SK-N-SH treated with all-trans-retinoic acid at 6 μM for 48 hours (cell line): ENCODE results near the gene RXFP4.

Experiments
- ATAC-seq: fragments of 200-7000 bp; cut with Tn5 transposase; 3 replicates; pipeline ENCODE4 v1.9.1; 2020; ENCODE audit warnings: mild to moderate bottlenecking, moderate library complexity
- ARNTL ChIP-seq: fragments of 450-650 bp; formaldehyde crosslinking; IDR thresholded peaks from 2 replicates; pipeline ENCODE4 v1.5.0; 2020; ENCODE audit warnings: low read depth, mild to moderate bottlenecking, moderate library complexity, borderline replicate concordance
- BACH2 ChIP-seq: fragments of 250-450 bp; sonication (Bioruptor Pico); IDR thresholded peaks from 2 replicates; pipeline ENCODE4 v1.9.0; 2021; ENCODE audit warnings: mild to moderate bottlenecking, borderline replicate concordance
- CREB5 ChIP-seq: fragments of 250-450 bp; sonication (Bioruptor Pico); IDR thresholded peaks from 2 replicates; pipeline ENCODE4 v1.5.1; 2020; ENCODE audit warnings: low read depth, mild to moderate bottlenecking, moderate library complexity
- CSDC2 ChIP-seq: fragments of 250-450 bp; sonication (Bioruptor Pico); IDR thresholded peaks from 2 replicates; pipeline ENCODE4 v1.5.0; 2020; ENCODE audit warnings: mild to moderate bottlenecking, moderate library complexity
- ESRRG ChIP-seq: fragments of 250-450 bp; sonication (Bioruptor Pico); IDR thresholded peaks from 2 replicates; pipeline ENCODE4 v1.6.1; 2021; ENCODE audit warnings: mild to moderate bottlenecking
- GLIS3 ChIP-seq: fragments of 250-450 bp; sonication (Bioruptor Pico); IDR thresholded peaks from 2 replicates; pipeline ENCODE4 v1.5.0; 2020; ENCODE audit warnings: mild to moderate bottlenecking, moderate library complexity
- ISL1 ChIP-seq: fragments of 250-450 bp; sonication (Bioruptor Pico); IDR thresholded peaks from 2 replicates; pipeline ENCODE4 v2.1.2; 2022; ENCODE audit warnings: mild to moderate bottlenecking, moderate library complexity
- OSR1 ChIP-seq: fragments of 250-450 bp; sonication (Bioruptor Pico); IDR thresholded peaks from 2 replicates; pipeline ENCODE4 v1.8.0; 2022; ENCODE audit warnings: moderate library complexity, mild to moderate bottlenecking, inconsistent platforms
- PATZ1 ChIP-seq: fragments of 250-450 bp; sonication (Bioruptor Pico); IDR thresholded peaks from 2 replicates; pipeline ENCODE4 v1.8.0; 2020; ENCODE audit warnings: mild to moderate bottlenecking, moderate library complexity, borderline replicate concordance
- POU6F1 ChIP-seq: fragments of 250-450 bp; sonication (Bioruptor Pico); IDR thresholded peaks from 2 replicates; pipeline ENCODE4 v1.8.0; 2021; ENCODE audit warnings: low read depth, mild to moderate bottlenecking, moderate library complexity, borderline replicate concordance
- PPARA ChIP-seq: fragments of 250-450 bp; sonication (Bioruptor Pico); IDR thresholded peaks from 2 replicates; pipeline ENCODE4 v1.5.0; 2020; ENCODE audit warnings: mild to moderate bottlenecking, borderline replicate concordance
- RARB ChIP-seq: fragments of 250-450 bp; sonication (Bioruptor Pico); IDR thresholded peaks from 2 replicates; pipeline ENCODE4 v1.8.0; 2021; ENCODE audit warnings: mild to moderate bottlenecking, moderate library complexity
- SNAI2 ChIP-seq: fragments of 250-450 bp; sonication (Bioruptor Pico); IDR thresholded peaks from 2 replicates; pipeline ENCODE4 v1.5.0; 2020; ENCODE audit warnings: mild to moderate bottlenecking, moderate library complexity
- TCF4 ChIP-seq: fragments of 250-450 bp; sonication (Bioruptor Pico); IDR thresholded peaks from 2 replicates; pipeline ENCODE4 v1.8.0; 2021; ENCODE audit warnings: mild to moderate bottlenecking, moderate library complexity, borderline replicate concordance
- TOX ChIP-seq: fragments of 250-450 bp; sonication (Bioruptor Pico); IDR thresholded peaks from 2 replicates; pipeline ENCODE4 v1.8.0; 2021; ENCODE audit warnings: mild to moderate bottlenecking, moderate library complexity, borderline replicate concordance
- TSHZ2 ChIP-seq: fragments of 250-450 bp; sonication (Bioruptor Pico); IDR thresholded peaks from 2 replicates; pipeline ENCODE4 v1.5.0; 2020; ENCODE audit warnings: mild to moderate bottlenecking, moderate library complexity
- ZC3H10 ChIP-seq: fragments of 250-450 bp; sonication (Bioruptor Pico); IDR thresholded peaks from 2 replicates; pipeline ENCODE4 v1.5.1; 2021; ENCODE audit warnings: mild to moderate bottlenecking, moderate library complexity
- ZFP3 ChIP-seq: fragments of 250-450 bp; sonication (Bioruptor Pico); IDR thresholded peaks from 2 replicates; pipeline ENCODE4 v1.5.0; 2020; ENCODE audit warnings: mild to moderate bottlenecking, moderate library complexity
- ZFP30 ChIP-seq: fragments of 450-650 bp; formaldehyde crosslinking; IDR thresholded peaks from 2 replicates; pipeline ENCODE4 v1.5.0; 2022; ENCODE audit warnings: mild to moderate bottlenecking, moderate library complexity
- ZNF8 ChIP-seq: fragments of 450-650 bp; formaldehyde crosslinking; IDR thresholded peaks from 2 replicates; pipeline ENCODE4 v1.5.0; 2020; ENCODE audit warnings: mild to moderate bottlenecking, moderate library complexity

The RXFP4 gene

GRCh38 chr1:155934097-155934935, 7.1 kb upstream of the RXFP4 start, which contains the start of gene KHDC4:
TSS of gene KHDC4 (minus strand) at chr1:155934413. CDS start at chr1:155934373, 40 bp downstream.
- peak; percentile 89 for ATAC-seq
- TF ChIP-seq RARB (CRISPR knock-in tag) (no peak), ZC3H10 (CRISPR knock-in tag) (peak; percentile 52; the same call in 1 of the 2 replicates), TSHZ2 (peak; percentile 30; the same call in 1 of the 2 replicates), POU6F1 (CRISPR knock-in tag) (peak; percentile 41; the same call in 1 of the 2 replicates)

GRCh38 chr1:155934936-155935590, 6.4 kb upstream of the RXFP4 start:
- no peak for TF ChIP-seq BACH2 (CRISPR knock-in tag)
- no peak for TF ChIP-seq PPARA (CRISPR knock-in tag)
- no peak for TF ChIP-seq SNAI2 (CRISPR knock-in tag)
- no peak for TF ChIP-seq TOX
- no peak for TF ChIP-seq OSR1
- TF ChIP-seq POU6F1 (CRISPR knock-in tag) = no peak
- TF ChIP-seq ZNF8 (CRISPR knock-in tag) = no peak
- TF ChIP-seq ZFP30 (CRISPR knock-in tag) = no peak
- TF ChIP-seq RARB (CRISPR knock-in tag) = no peak
- no peak for TF ChIP-seq ISL1
- no peak for TF ChIP-seq ESRRG (CRISPR knock-in tag)
- TF ChIP-seq, all 23 proteins: peak for 0
- ATAC-seq = 0 out of 3 replicates have a peak, but pooled peaks have one; percentile 1

GRCh38 chr1:155938220-155938627, 3.2 kb upstream of the RXFP4 start:
- peak; percentile 55 for ATAC-seq
- TF ChIP-seq GLIS3 (no peak), ZFP30 (CRISPR knock-in tag) (no peak), PATZ1 (no peak), SNAI2 (CRISPR knock-in tag) (no peak), CREB5 (CRISPR knock-in tag) (no peak), ESRRG (CRISPR knock-in tag) (no peak), ZNF8 (CRISPR knock-in tag) (no peak), ARNTL (CRISPR knock-in tag) (no peak), ZC3H10 (CRISPR knock-in tag) (no peak), POU6F1 (CRISPR knock-in tag) (no peak), TOX (no peak), OSR1 (no peak), PPARA (CRISPR knock-in tag) (no peak), ZFP3 (CRISPR knock-in tag) (no peak), RARB (CRISPR knock-in tag) (no peak), TCF4 (CRISPR knock-in tag) (no peak), CSDC2 (no peak), TSHZ2 (no peak)
